OCI-LY3 (cell line): ENCODE data around the gene MAP2K3.
"Not testable (repeated sequence)": the region's sequence is repeated elsewhere in the genome, so short reads cannot be mapped to it uniquely, and the experiment has no call there.

Experiments
- CTCF ChIP-seq: fragments of 200-600, 300-600 bp; sonication (generic); IDR thresholded peaks from 2 replicates; pipeline ENCODE4 v1.5.1; 2014; ENCODE audit warnings: antibody characterized with exemption, low read length, low read depth
- EZH2phosphoT487 ChIP-seq: fragments of 200-600 bp; shearing (Covaris generic); IDR thresholded peaks from 2 replicates; pipeline ENCODE4 v1.6.1; 2018; ENCODE audit warnings: antibody characterized with exemption, mixed run types, low read depth

DNA sequence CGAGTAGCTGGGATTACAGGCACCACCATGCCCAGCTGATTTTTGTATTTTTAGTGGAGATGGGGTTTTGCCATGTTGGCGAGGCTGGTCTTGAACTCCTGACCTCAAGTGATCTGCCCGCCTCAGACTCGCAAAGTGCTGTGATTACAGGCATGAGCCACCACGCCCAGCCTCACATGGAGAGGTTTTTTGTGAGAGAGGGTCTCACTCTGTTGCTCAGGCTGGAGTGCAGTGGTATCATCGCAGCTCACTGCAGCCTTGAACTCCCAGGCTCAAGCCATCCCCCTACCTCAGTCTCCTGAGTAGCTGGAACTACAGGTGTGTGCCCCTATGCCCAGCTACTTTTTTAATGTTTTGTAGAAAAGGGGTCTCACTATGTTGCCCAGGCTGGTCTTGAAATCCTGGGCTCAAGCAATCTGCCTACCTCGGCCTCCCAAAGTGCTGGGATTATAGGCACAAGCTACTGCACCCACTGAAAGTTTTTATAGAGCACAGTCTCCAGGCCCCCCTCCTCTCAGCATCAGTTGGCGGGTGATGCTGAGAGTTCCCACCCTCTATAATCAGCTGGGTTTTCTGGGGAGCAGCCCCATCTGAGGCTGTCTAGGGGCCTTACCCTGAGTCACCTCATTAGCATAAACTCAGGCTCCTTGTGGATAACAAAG, 22.2 kb downstream of the MAP2K3 start:
- not testable (repeated sequence) for TF ChIP-seq CTCF, EZH2phosphoT487
